BLaER1 treated with 17β-estradiol and CSF1 and Interleukin-3, amounts not matched to agents 10 nM and 100 nM (cell line): ENCODE results near the gene UQCC5.
A peak's percentile ranks its signal among the peaks of the same experiment; 100 is the strongest.

Source experiments
- H3K27ac ChIP-seq, 11 experiments: shearing (Covaris generic); formaldehyde crosslinking; 2 replicates each; pipeline ENCODE4 v1.8.1; 2022
- H3K27me3 ChIP-seq, 11 experiments: shearing (Covaris generic); formaldehyde crosslinking; 2 replicates each; pipeline ENCODE4 v1.8.1; 2022
- H3K36me3 ChIP-seq, 11 experiments: shearing (Covaris generic); formaldehyde crosslinking; 2 replicates each; pipeline ENCODE4 v1.8.1; 2022
- H3K4me1 ChIP-seq, 10 experiments: shearing (Covaris generic); formaldehyde crosslinking; 2 replicates each; pipeline ENCODE4 v1.8.1; 2022
- H3K4me2 ChIP-seq, 11 experiments: shearing (Covaris generic); formaldehyde crosslinking; 2 replicates each; pipeline ENCODE4 v1.8.1; 2022
- H3K4me3 ChIP-seq, 10 experiments: shearing (Covaris generic); formaldehyde crosslinking; 2 replicates each; pipeline ENCODE4 v1.8.1; 2022
- H3K9ac ChIP-seq, 11 experiments: shearing (Covaris generic); formaldehyde crosslinking; 2 replicates each; pipeline ENCODE4 v1.8.1; 2022
- H3K9me3 ChIP-seq, 11 experiments: shearing (Covaris generic); formaldehyde crosslinking; replicated peaks in 1 of 11; 2 replicates each; pipeline ENCODE4 v1.8.1; 2022
- H4K20me1 ChIP-seq, 11 experiments: shearing (Covaris generic); formaldehyde crosslinking; 2 replicates each; pipeline ENCODE4 v1.8.1; 2022
- Cebpa-rat ChIP-seq, 11 experiments: shearing (Covaris generic); IDR thresholded peaks; 2 replicates each; pipeline ENCODE4 v1.8.1; 2022

The UQCC5 gene

GRCh38 chr3:52517796-52518722 lies 18.3 kb upstream of the UQCC5 start:
- no peaks in the 10 kb centered on the region for H3K27me3 ChIP-seq
- H3K4me1 ChIP-seq: peaks cover 0 to 23% (median 0%) of the 10 kb centered on the region in 10 experiments; a peak in 3 of 20 replicates
- H3K36me3 ChIP-seq: peaks cover 0 to 100% (median 89%) of the 10 kb centered on the region in 11 experiments; a peak in 17 of 22 replicates
- no peak overlapping the region for H3K4me2 ChIP-seq
- peak overlapping the region in 2 of 11 experiments; percentile 10 to 62; a peak in 2 of 22 replicates for H3K9ac ChIP-seq
- no peaks in the 10 kb centered on the region for H3K9me3 ChIP-seq
- TF ChIP-seq Cebpa-rat (IDR thresholded peaks at IDR 0.05): no peak
- H4K20me1 ChIP-seq: peaks cover 0 to 100% (median 76%) of the 10 kb centered on the region in 11 experiments; a peak in 13 of 22 replicates
- no peak overlapping the region for H3K4me3 ChIP-seq
- no peak overlapping the region; a peak in 1 of 22 replicates for H3K27ac ChIP-seq

- Histone ChIP-seq H4K20me1 (peaks cover 0 to 100% (median 77%) of the 10 kb centered on the region in 11 experiments; a peak in 16 of 22 replicates), H3K36me3 (peaks cover 7 to 100% (median 89%) of the 10 kb centered on the region in 11 experiments; a peak in 21 of 22 replicates), H3K4me3 (no peak overlapping the region), H3K27me3 (no peaks in the 10 kb centered on the region), H3K9ac (0 out of 22 replicates have a peak overlapping the region, but pooled peaks of 1 of the 11 experiments have one; percentile 10), H3K9me3 (no peaks in the 10 kb centered on the region), H3K4me1 (peaks cover 0 to 15% (median 0%) of the 10 kb centered on the region in 10 experiments; a peak in 3 of 20 replicates), H3K4me2 (no peak overlapping the region), H3K27ac (no peak overlapping the region)
- TF ChIP-seq Cebpa-rat (IDR thresholded peaks at IDR 0.05): no peak
Observed at GRCh38 chr3:52518723-52519444, 17.5 kb upstream of the UQCC5 start.

GRCh38 chr3:52519445-52520140 lies 16.8 kb upstream of the UQCC5 start:
- H3K36me3 ChIP-seq: peaks cover 14 to 100% (median 89%) of the 10 kb centered on the region in 11 experiments
- H3K4me2 ChIP-seq: no peak overlapping the region
- H3K9me3 ChIP-seq: no peaks in the 10 kb centered on the region
- no peak overlapping the region for H3K27ac ChIP-seq
- H4K20me1 ChIP-seq: peaks cover 0 to 100% (median 77%) of the 10 kb centered on the region in 11 experiments; a peak in 18 of 22 replicates
- H3K4me3 ChIP-seq: no peak overlapping the region
- no peaks in the 10 kb centered on the region for H3K27me3 ChIP-seq
- TF ChIP-seq Cebpa-rat (IDR thresholded peaks at IDR 0.05): no peak
- no peak overlapping the region for H3K9ac ChIP-seq
- peaks cover 0 to 14% (median 0%) of the 10 kb centered on the region in 10 experiments; a peak in 3 of 20 replicates for H3K4me1 ChIP-seq

GRCh38 chr3:52520141-52520667 lies 16.2 kb upstream of the UQCC5 start:
- Histone ChIP-seq H3K4me2 (no peak overlapping the region), H3K27me3 (no peaks in the 10 kb centered on the region), H3K4me3 (no peak overlapping the region), H3K27ac (no peak overlapping the region), H3K36me3 (peaks cover 19 to 100% (median 87%) of the 10 kb centered on the region in 11 experiments), H3K4me1 (peaks cover 0 to 14% (median 0%) of the 10 kb centered on the region in 10 experiments; a peak in 3 of 20 replicates), H3K9ac (no peak overlapping the region), H4K20me1 (peaks cover 0 to 100% (median 75%) of the 10 kb centered on the region in 11 experiments; a peak in 20 of 22 replicates), H3K9me3 (no peaks in the 10 kb centered on the region)
- no peak for TF ChIP-seq Cebpa-rat (IDR thresholded peaks at IDR 0.05)

- no peaks in the 10 kb centered on the region for H3K9me3 ChIP-seq
- no peak overlapping the region for H3K27ac ChIP-seq
- H3K4me1 ChIP-seq: peaks cover 0 to 14% (median 0%) of the 10 kb centered on the region in 10 experiments; a peak in 2 of 20 replicates
- no peak for TF ChIP-seq Cebpa-rat (IDR thresholded peaks at IDR 0.05)
- H3K4me2 ChIP-seq: no peak overlapping the region
- H3K4me3 ChIP-seq: no peak overlapping the region
- peaks cover 26 to 100% (median 87%) of the 10 kb centered on the region in 11 experiments for H3K36me3 ChIP-seq
- no peaks in the 10 kb centered on the region for H3K27me3 ChIP-seq
- no peak overlapping the region for H3K9ac ChIP-seq
- peaks cover 0 to 100% (median 75%) of the 10 kb centered on the region in 11 experiments; a peak in 20 of 22 replicates for H4K20me1 ChIP-seq
Observed at GRCh38 chr3:52520716-52521487, 15.5 kb upstream of the UQCC5 start.

GRCh38 chr3:52521488-52521824 lies 14.9 kb upstream of the UQCC5 start:
- H3K27ac ChIP-seq: no peak overlapping the region

GRCh38 chr3:52521881-52522650 lies 14.3 kb upstream of the UQCC5 start:
- peaks cover 0 to 100% (median 84%) of the 10 kb centered on the region in 11 experiments; a peak in 20 of 22 replicates for H4K20me1 ChIP-seq
- no peaks in the 10 kb centered on the region for H3K27me3 ChIP-seq
- no peak for TF ChIP-seq Cebpa-rat (IDR thresholded peaks at IDR 0.05)
- H3K27ac ChIP-seq: no peak overlapping the region
- H3K36me3 ChIP-seq: peaks cover 38 to 100% (median 95%) of the 10 kb centered on the region in 11 experiments
- no peak overlapping the region for H3K4me2 ChIP-seq
- no peaks in the 10 kb centered on the region for H3K9me3 ChIP-seq
- peaks cover 0 to 22% (median 0%) of the 10 kb centered on the region in 10 experiments; a peak in 4 of 20 replicates for H3K4me1 ChIP-seq
- H3K9ac ChIP-seq: no peak overlapping the region
- H3K4me3 ChIP-seq: no peak overlapping the region

More at GRCh38 chr3:52521488-52521824, 14.9 kb upstream of the UQCC5 start:
- peaks cover 32 to 100% (median 89%) of the 10 kb centered on the region in 11 experiments for H3K36me3 ChIP-seq
- no peaks in the 10 kb centered on the region for H3K9me3 ChIP-seq
- H3K4me3 ChIP-seq: no peak overlapping the region
- TF ChIP-seq Cebpa-rat (IDR thresholded peaks at IDR 0.05): no peak
- H3K27me3 ChIP-seq: no peaks in the 10 kb centered on the region
- H3K4me2 ChIP-seq: no peak overlapping the region
- H3K9ac ChIP-seq: no peak overlapping the region
- H4K20me1 ChIP-seq: peaks cover 0 to 100% (median 80%) of the 10 kb centered on the region in 11 experiments; a peak in 20 of 22 replicates
- H3K4me1 ChIP-seq: peaks cover 0 to 16% (median 0%) of the 10 kb centered on the region in 10 experiments; a peak in 1 of 20 replicates
